GM21529 (cell line): ENCODE measurements around the gene GAB3.
A peak's percentile ranks its signal among the peaks of the same experiment; 100 is the strongest.

Source experiments
- ATAC-seq: cut with Tn5 transposase; IDR thresholded peaks from one replicate; pipeline ENCODE4 v1.9.1; 2021; ENCODE audit not compliant: unreplicated experiment

Gene GAB3

GRCh38 chrX:154751203-154751668 lies 359 bp upstream of the GAB3 start:
- no peak for ATAC-seq

- ATAC-seq: no peak
Observed at GRCh38 chrX:154749856-154750255, 1.0 kb downstream of the GAB3 start.

- peak; percentile 62 for ATAC-seq
Observed at GRCh38 chrX:154748712-154749339, 2.1 kb downstream of the GAB3 start.

- no peak for ATAC-seq
Observed at GRCh38 chrX:154742613-154743012, 8.3 kb downstream of the GAB3 start.

- ATAC-seq: no peak
Observed at GRCh38 chrX:154739952-154740465, 10.9 kb downstream of the GAB3 start.

GRCh38 chrX:154738011-154738738 lies 12.7 kb downstream of the GAB3 start:
- ATAC-seq: no peak

- no peak for ATAC-seq
Observed at GRCh38 chrX:154737136-154737535, 13.7 kb downstream of the GAB3 start.

- no peak for ATAC-seq
Observed at GRCh38 chrX:154735695-154736393, 15.0 kb downstream of the GAB3 start.

- ATAC-seq: no peak
Observed at GRCh38 chrX:154734061-154734781, 16.7 kb downstream of the GAB3 start.

- ATAC-seq: no peak
Observed at GRCh38 chrX:154733066-154733425, 17.8 kb downstream of the GAB3 start.

- ATAC-seq: no peak
Observed at GRCh38 chrX:154732421-154733065, 18.3 kb downstream of the GAB3 start.

- ATAC-seq: no peak
Observed at GRCh38 chrX:154731881-154732280, 19.0 kb downstream of the GAB3 start.

GRCh38 chrX:154731184-154731583 lies 19.7 kb downstream of the GAB3 start:
- ATAC-seq: no peak

GRCh38 chrX:154730253-154730891 lies 20.5 kb downstream of the GAB3 start:
- no peak for ATAC-seq

- ATAC-seq: no peak
Observed at GRCh38 chrX:154729439-154729838, 21.4 kb downstream of the GAB3 start.

GRCh38 chrX:154728431-154729190 lies 22.3 kb downstream of the GAB3 start:
- ATAC-seq: no peak

- ATAC-seq: no peak
Observed at GRCh38 chrX:154727871-154728270, 23.0 kb downstream of the GAB3 start.

- no peak for ATAC-seq
Observed at GRCh38 chrX:154727418-154727817, 23.5 kb downstream of the GAB3 start.

GRCh38 chrX:154724993-154725756 lies 25.7 kb downstream of the GAB3 start:
- peak; percentile 64 for ATAC-seq
